K562 (cell line): ENCODE measurements around the gene CBX8. TPM values are rescaled to one million over a fixed set of nuclear protein-coding genes. Genes with fewer than 3 reads are reported as not detected.

Experiments
- ARID2 ChIP-seq: fragments of 450-650 bp; IDR thresholded peaks from 2 replicates; pipeline ENCODE4 v1.6.1; 2017; ENCODE audit warnings: antibody characterized with exemption, mild to moderate bottlenecking
- CBX3 ChIP-seq, 2 experiments: IDR thresholded peaks; 1 replicate in 1 of 2; 2 replicates in 1 of 2; pipeline ENCODE4 v1.6.1; 2012; ENCODE audit warnings: inconsistent platforms in 2 of 2, low read length in 2 of 2, borderline replicate concordance in 1 of 2, control low read depth in 1 of 2
- CREM ChIP-seq: IDR thresholded peaks from 2 replicates; pipeline ENCODE4 v1.6.1; 2014; ENCODE audit warnings: antibody characterized with exemption, low read depth
- HDAC2 ChIP-seq: fragments of 450-650 bp; IDR thresholded peaks from 2 replicates; pipeline ENCODE4 v1.6.1; 2016; ENCODE audit warnings: mild to moderate bottlenecking
- HMG20B ChIP-seq: fragments of 250-450 bp; sonication (Bioruptor Pico); IDR thresholded peaks from 2 replicates; pipeline ENCODE4 v1.5.0; 2021; ENCODE audit warnings: mild to moderate bottlenecking
- HNRNPL ChIP-seq: fragments of 200-400 bp; formaldehyde crosslinking; IDR thresholded peaks from 2 replicates; pipeline ENCODE4 v1.6.1; 2017; ENCODE audit warnings: low read depth, mild to moderate bottlenecking, low read length
- MCM3 ChIP-seq: fragments of 450-650 bp; IDR thresholded peaks from 2 replicates; pipeline ENCODE4 v1.6.1; 2016
- NFIC ChIP-seq: fragments of 450-650 bp; IDR thresholded peaks from 2 replicates; pipeline ENCODE4 v1.6.1; 2017; ENCODE audit warnings: mild to moderate bottlenecking, inconsistent platforms
- SAP30 ChIP-seq: fragments of 200-600 bp; sonication (generic); IDR thresholded peaks from 2 replicates; pipeline ENCODE4 v1.6.1; 2012; ENCODE audit warnings: borderline replicate concordance, low read depth, mild to moderate bottlenecking, moderate library complexity, low read length, control low read depth, inconsistent platforms; ENCODE audit not compliant: insufficient read depth, poor library complexity, severe bottlenecking
- SIRT6 ChIP-seq: IDR thresholded peaks from one replicate; pipeline ENCODE4 v1.6.1; 2012; ENCODE audit warnings: low read depth, mild to moderate bottlenecking, control low read depth, inconsistent platforms, low read length, moderate library complexity
- SIX5 ChIP-seq, 2 experiments: IDR thresholded peaks; 2 replicates each; pipeline ENCODE4 v1.6.1; 2011; ENCODE audit warnings: low read length in 2 of 2, borderline replicate concordance in 1 of 2, low read depth in 1 of 2, mild to moderate bottlenecking in 1 of 2, moderate library complexity in 1 of 2; ENCODE audit not compliant: insufficient read depth in 1 of 2
- TAF9B ChIP-seq: fragments of 450-650 bp; IDR thresholded peaks from 2 replicates; pipeline ENCODE4 v1.6.1; 2018; ENCODE audit warnings: mild to moderate bottlenecking; ENCODE audit not compliant: partially characterized antibody
- ZNF253 ChIP-seq: fragments of 250-450 bp; sonication (Bioruptor Pico); conservative IDR thresholded peaks from 2 replicates; pipeline ENCODE4 v1.6.1; 2021; ENCODE audit warnings: mild to moderate bottlenecking
- ZNF282 ChIP-seq: sonication (generic); formaldehyde crosslinking; IDR thresholded peaks from 2 replicates; pipeline ENCODE4 v1.8.1; 2023; ENCODE audit warnings: missing genetic modification reagents
- ZSCAN32 ChIP-seq: fragments of 450-650 bp; formaldehyde crosslinking; IDR thresholded peaks from 2 replicates; pipeline ENCODE4 v1.4.0; 2020; ENCODE audit warnings: mild to moderate bottlenecking, moderate library complexity
- polyA plus RNA-seq, 8 experiments: library from polyadenylated mRNA; depleted of rRNA in 4 of 8; stranded (reverse) in 5 of 8; unstranded in 3 of 8; fragments of >200 nt; fragmentation: Nextera tagmentation in 2 of 8; fragmentation: Illumina TruSeq in 1 of 8; extraction: Ambion mirVana in 2 of 8; extraction: Trizol in 1 of 8; gene quantifications; 2 replicates each; pipeline versions ENCODE4 v1.2.1 to v1.2.3, GENCODE V29; 2011 to 2014; ENCODE audit warnings: inconsistent platforms in 1 of 8, missing spikeins in 1 of 8
- total RNA-seq, 7 experiments: library from RNA; depleted of rRNA in 6 of 7; stranded (reverse); fragments of >200 nt in 6 of 7; fragmentation: Illumina TruSeq in 2 of 7; extraction: Trizol in 2 of 7; gene quantifications; 2 replicates each; pipeline versions ENCODE4 v1.2.1 to v1.2.3, GENCODE V29; 2011 to 2021; ENCODE audit warnings: low replicate concordance in 1 of 7
- TF ChIP-seq, protein P1 (sequence below): fragments of 450-650 bp; IDR thresholded peaks from 2 replicates; pipeline ENCODE4 v1.6.1; 2017; ENCODE audit warnings: antibody characterized with exemption
- TF ChIP-seq, protein P2 (sequence below): fragments of 450-650 bp; formaldehyde crosslinking; IDR thresholded peaks from 2 replicates; pipeline ENCODE4 v1.4.0; 2020; ENCODE audit warnings: mild to moderate bottlenecking, moderate library complexity
- TF ChIP-seq, protein P3 (sequence below): sonication (generic); formaldehyde crosslinking; IDR thresholded peaks from 2 replicates; pipeline ENCODE4 v1.8.1; 2023; ENCODE audit warnings: mild to moderate bottlenecking, missing genetic modification reagents, moderate library complexity
- TF ChIP-seq, protein P4 (sequence below): sonication (generic); formaldehyde crosslinking; IDR thresholded peaks from 2 replicates; pipeline ENCODE4 v1.8.0; 2023; ENCODE audit warnings: mild to moderate bottlenecking, missing genetic modification reagents

The CBX8 gene
- total and polyA plus RNA-seq, 9 of the 15 experiments (the other 6 are each of a cell fraction or from before 2014, with no cell fraction given), result 0.08 to 11.9 (median 2.6) TPM

DNA sequence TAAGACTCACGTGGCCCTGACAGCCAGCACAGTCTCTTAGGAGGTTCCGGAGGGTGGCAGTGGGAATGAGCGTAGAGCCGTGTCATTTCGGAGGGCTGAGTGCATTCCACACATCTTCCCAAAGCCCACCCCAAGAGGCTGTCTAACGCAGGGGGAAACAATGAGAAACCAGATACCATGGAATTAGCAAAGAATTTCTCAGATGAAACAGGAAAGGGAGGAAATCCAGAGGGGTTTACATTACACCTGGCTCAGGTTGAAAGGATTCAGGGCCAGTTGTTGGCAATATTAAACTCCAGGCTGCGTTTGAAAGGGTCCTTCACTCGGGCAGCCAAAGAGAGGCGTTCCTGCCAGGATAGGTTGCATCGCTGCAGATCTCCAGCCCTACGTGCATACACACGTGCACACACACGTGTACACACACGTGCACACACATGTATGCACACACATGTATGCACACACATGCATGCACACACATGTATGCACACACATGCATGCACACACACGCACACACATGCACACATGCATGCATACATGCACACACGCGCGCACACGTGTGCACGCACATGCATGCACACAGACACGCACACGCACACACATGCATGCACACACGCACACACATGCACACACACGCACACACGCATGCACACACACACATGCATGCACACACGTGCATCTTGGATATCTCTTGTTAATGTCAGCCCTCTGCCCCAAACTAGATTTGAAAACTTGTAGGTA lies 30.1 kb upstream of the CBX8 start (continued):
- TF ChIP-seq TAF9B (no peak), SAP30 (no peak), HDAC2 (no peak), HNRNPL (no peak), HMG20B (CRISPR knock-in tag) (no peak), ZNF282 (CRISPR knock-in tag) (no peak), CREM (peak; percentile 41; the same call in 1 of the 2 replicates), MCM3 (no peak), CBX3 (IDR thresholded peaks at IDR 0.05; ENCODE audit: borderline replicate concordance in 1 of 2, low read length in 2 of 2) (0 out of 3 replicates have a peak, but pooled peaks of 1 of the 2 experiments have one; percentile 21), ZNF253 (no peak), ZSCAN32 (CRISPR knock-in tag) (no peak), SIRT6 (no peak), NFIC (0 out of 2 replicates have a peak, but pooled peaks have one; percentile 9), ARID2 (peak; percentile 100), SIX5 (IDR thresholded peaks at IDR 0.05; ENCODE audit: borderline replicate concordance in 1 of 2, insufficient read depth in 1 of 2, low read depth in 1 of 2, low read length in 2 of 2) (no peak)
- TF ChIP-seq, protein P1, sequence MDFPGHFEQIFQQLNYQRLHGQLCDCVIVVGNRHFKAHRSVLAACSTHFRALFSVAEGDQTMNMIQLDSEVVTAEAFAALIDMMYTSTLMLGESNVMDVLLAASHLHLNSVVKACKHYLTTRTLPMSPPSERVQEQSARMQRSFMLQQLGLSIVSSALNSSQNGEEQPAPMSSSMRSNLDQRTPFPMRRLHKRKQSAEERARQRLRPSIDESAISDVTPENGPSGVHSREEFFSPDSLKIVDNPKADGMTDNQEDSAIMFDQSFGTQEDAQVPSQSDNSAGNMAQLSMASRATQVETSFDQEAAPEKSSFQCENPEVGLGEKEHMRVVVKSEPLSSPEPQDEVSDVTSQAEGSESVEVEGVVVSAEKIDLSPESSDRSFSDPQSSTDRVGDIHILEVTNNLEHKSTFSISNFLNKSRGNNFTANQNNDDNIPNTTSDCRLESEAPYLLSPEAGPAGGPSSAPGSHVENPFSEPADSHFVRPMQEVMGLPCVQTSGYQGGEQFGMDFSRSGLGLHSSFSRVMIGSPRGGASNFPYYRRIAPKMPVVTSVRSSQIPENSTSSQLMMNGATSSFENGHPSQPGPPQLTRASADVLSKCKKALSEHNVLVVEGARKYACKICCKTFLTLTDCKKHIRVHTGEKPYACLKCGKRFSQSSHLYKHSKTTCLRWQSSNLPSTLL, result no peak
- TF ChIP-seq, protein P2, sequence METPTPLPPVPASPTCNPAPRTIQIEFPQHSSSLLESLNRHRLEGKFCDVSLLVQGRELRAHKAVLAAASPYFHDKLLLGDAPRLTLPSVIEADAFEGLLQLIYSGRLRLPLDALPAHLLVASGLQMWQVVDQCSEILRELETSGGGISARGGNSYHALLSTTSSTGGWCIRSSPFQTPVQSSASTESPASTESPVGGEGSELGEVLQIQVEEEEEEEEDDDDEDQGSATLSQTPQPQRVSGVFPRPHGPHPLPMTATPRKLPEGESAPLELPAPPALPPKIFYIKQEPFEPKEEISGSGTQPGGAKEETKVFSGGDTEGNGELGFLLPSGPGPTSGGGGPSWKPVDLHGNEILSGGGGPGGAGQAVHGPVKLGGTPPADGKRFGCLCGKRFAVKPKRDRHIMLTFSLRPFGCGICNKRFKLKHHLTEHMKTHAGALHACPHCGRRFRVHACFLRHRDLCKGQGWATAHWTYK (CRISPR knock-in tag), result no peak
- TF ChIP-seq, protein P3, sequence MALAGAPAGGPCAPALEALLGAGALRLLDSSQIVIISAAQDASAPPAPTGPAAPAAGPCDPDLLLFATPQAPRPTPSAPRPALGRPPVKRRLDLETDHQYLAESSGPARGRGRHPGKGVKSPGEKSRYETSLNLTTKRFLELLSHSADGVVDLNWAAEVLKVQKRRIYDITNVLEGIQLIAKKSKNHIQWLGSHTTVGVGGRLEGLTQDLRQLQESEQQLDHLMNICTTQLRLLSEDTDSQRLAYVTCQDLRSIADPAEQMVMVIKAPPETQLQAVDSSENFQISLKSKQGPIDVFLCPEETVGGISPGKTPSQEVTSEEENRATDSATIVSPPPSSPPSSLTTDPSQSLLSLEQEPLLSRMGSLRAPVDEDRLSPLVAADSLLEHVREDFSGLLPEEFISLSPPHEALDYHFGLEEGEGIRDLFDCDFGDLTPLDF (CRISPR knock-in tag), result no peak
- TF ChIP-seq, protein P4, sequence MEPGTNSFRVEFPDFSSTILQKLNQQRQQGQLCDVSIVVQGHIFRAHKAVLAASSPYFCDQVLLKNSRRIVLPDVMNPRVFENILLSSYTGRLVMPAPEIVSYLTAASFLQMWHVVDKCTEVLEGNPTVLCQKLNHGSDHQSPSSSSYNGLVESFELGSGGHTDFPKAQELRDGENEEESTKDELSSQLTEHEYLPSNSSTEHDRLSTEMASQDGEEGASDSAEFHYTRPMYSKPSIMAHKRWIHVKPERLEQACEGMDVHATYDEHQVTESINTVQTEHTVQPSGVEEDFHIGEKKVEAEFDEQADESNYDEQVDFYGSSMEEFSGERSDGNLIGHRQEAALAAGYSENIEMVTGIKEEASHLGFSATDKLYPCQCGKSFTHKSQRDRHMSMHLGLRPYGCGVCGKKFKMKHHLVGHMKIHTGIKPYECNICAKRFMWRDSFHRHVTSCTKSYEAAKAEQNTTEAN, result peak; percentile 90
